Ishikawa (cell line): Measurements from ENCODE around the gene P3H4.

Experiments used
- CREB1 ChIP-seq: IDR thresholded peaks from 2 replicates; pipeline ENCODE4 v1.6.1; 2012; ENCODE audit warnings: low read depth
- TCF12 ChIP-seq: IDR thresholded peaks from 2 replicates; pipeline ENCODE4 v1.6.1; 2012; ENCODE audit warnings: low read depth

DNA sequence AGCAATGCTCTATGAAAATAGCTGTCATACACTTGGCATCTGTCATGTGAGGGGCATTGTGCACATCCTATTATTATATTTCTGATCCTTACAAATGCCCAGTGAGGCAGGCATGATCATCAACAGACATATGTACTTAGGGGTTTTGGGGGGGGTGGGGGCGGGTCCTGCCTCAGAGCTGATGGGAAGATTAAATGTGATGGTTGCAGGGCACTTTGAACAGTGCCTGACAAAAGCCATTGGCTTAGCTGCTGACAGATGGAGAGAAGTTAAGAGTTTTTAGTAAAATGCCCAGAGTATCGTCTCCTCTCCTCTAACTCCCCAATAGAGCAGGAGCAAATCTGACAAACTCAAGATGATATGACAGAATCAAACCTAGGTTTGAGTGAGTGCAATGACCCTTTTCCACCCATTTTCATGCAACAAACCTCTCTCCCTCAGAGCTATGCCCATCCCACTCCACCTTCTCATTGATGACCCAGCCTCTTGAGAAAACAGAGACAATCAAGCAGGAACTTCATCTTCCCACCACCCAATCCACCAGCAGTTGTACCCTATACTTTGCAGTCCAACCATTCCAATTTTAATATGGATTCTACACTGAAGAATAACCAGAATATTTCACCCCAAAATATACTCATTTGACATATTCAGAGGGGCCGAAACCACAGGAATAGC is 48.6 kb upstream of the P3H4 start:
- no peak for TF ChIP-seq TCF12
- no peak for TF ChIP-seq CREB1
